NCI-H748 treated with DMSO at 0.1 percent for 48 hours (cell line): ENCODE data around the gene DLG5.

Source experiments
- DNase-seq: peaks from one replicate; lab custom pipeline; 2025; lab: John Stamatoyannopoulos, UW

Gene DLG5

GRCh38 chr10:77949167-77949566 lies 22.6 kb upstream of the DLG5 start:
- no peak for DNase-seq

- DNase-seq: no peak
Observed at GRCh38 chr10:77946084-77946483, 19.5 kb upstream of the DLG5 start.

- DNase-seq: no peak
Observed at GRCh38 chr10:77944519-77944918, 18.0 kb upstream of the DLG5 start.

- no peak for DNase-seq
Observed at GRCh38 chr10:77943121-77943901, 16.8 kb upstream of the DLG5 start.

- no peak for DNase-seq
Observed at GRCh38 chr10:77941790-77942189, 15.2 kb upstream of the DLG5 start.

- no peak for DNase-seq
Observed at GRCh38 chr10:77940627-77941026, 14.1 kb upstream of the DLG5 start.

- no peak for DNase-seq
Observed at GRCh38 chr10:77940225-77940624, 13.7 kb upstream of the DLG5 start.

GRCh38 chr10:77939561-77940001 lies 13.0 kb upstream of the DLG5 start:
- no peak for DNase-seq

GRCh38 chr10:77936697-77937567 lies 10.4 kb upstream of the DLG5 start:
- DNase-seq: no peak

GRCh38 chr10:77932016-77932715 lies 5.6 kb upstream of the DLG5 start:
- no peak for DNase-seq

GRCh38 chr10:77927402-77928246 lies 1.1 kb upstream of the DLG5 start:
- DNase-seq: no peak

GRCh38 chr10:77925795-77926565 lies 575 bp downstream of the DLG5 start:
- no peak for DNase-seq

GRCh38 chr10:77925410-77925794 lies 1.2 kb downstream of the DLG5 start:
- DNase-seq: no peak

GRCh38 chr10:77922566-77923179 lies 3.9 kb downstream of the DLG5 start:
- no peak for DNase-seq

- DNase-seq: no peak
Observed at GRCh38 chr10:77922055-77922454, 4.5 kb downstream of the DLG5 start.

GRCh38 chr10:77921395-77921794 lies 5.2 kb downstream of the DLG5 start:
- no peak for DNase-seq

- no peak for DNase-seq
Observed at GRCh38 chr10:77920495-77920894, 6.1 kb downstream of the DLG5 start.

GRCh38 chr10:77919713-77920108 lies 6.8 kb downstream of the DLG5 start:
- DNase-seq: no peak

GRCh38 chr10:77915319-77916105 lies 11.0 kb downstream of the DLG5 start:
- no peak for DNase-seq

GRCh38 chr10:77913090-77913489 lies 13.5 kb downstream of the DLG5 start:
- DNase-seq: no peak
